ENCODE results near the gene THRB.

The THRB gene

GRCh38 chr3:24161841-24162240, 332.8 kb downstream of the THRB start:
- DNase-seq = no peak

GRCh38 chr3:24160424-24161095, 334.1 kb downstream of the THRB start:
- DNase-seq = no peak

GRCh38 chr3:24158761-24159454, 335.7 kb downstream of the THRB start:
- DNase-seq = no peak

GRCh38 chr3:24157106-24157505, 337.5 kb downstream of the THRB start:
- DNase-seq = no peak

- DNase-seq = no peak
Observed at GRCh38 chr3:24156466-24156865, 338.2 kb downstream of the THRB start.

- no peak for DNase-seq
Observed at GRCh38 chr3:24155276-24155675, 339.4 kb downstream of the THRB start.

- no peak for DNase-seq
Observed at GRCh38 chr3:24154781-24155180, 339.9 kb downstream of the THRB start.

GRCh38 chr3:24154013-24154695, 340.5 kb downstream of the THRB start:
- no peak for DNase-seq

GRCh38 chr3:24151594-24151993, 343.1 kb downstream of the THRB start:
- no peak for DNase-seq

GRCh38 chr3:24149032-24149431, 345.6 kb downstream of the THRB start:
- no peak for DNase-seq

- DNase-seq = no peak
Observed at GRCh38 chr3:24145981-24146822, 348.4 kb downstream of the THRB start.

- DNase-seq = no peak
Observed at GRCh38 chr3:24145481-24145880, 349.2 kb downstream of the THRB start.

- no peak for DNase-seq
Observed at GRCh38 chr3:24142127-24142526, 352.5 kb downstream of the THRB start.

- no peak for DNase-seq
Observed at GRCh38 chr3:24141548-24141947, 353.1 kb downstream of the THRB start.

GRCh38 chr3:24139463-24140412, 354.9 kb downstream of the THRB start:
- DNase-seq = no peak

- no peak for DNase-seq
Observed at GRCh38 chr3:24138876-24139256, 355.8 kb downstream of the THRB start.

GRCh38 chr3:24137958-24138875, 356.4 kb downstream of the THRB start:
- DNase-seq = no peak

- DNase-seq = no peak
Observed at GRCh38 chr3:24137334-24137733, 357.3 kb downstream of the THRB start.

- no peak for DNase-seq
Observed at GRCh38 chr3:24136624-24137310, 357.9 kb downstream of the THRB start.

GRCh38 chr3:24135280-24135679, 359.4 kb downstream of the THRB start:
- DNase-seq = no peak
